CD4-positive, alpha-beta T cell treated with Interleukin-1 beta for 1 hour (primary cell): Measurements from ENCODE around the gene FAM111B.
"Not testable (repeated sequence)": the region's sequence is repeated elsewhere in the genome, so short reads cannot be mapped to it uniquely, and the experiment has no call there.

Experiments used
- DNase-seq, 2 donors: peaks; one replicate each; pipeline ENCODE4 v3.0.0-alpha.2; 2020 to 2022

Gene FAM111B

DNA sequence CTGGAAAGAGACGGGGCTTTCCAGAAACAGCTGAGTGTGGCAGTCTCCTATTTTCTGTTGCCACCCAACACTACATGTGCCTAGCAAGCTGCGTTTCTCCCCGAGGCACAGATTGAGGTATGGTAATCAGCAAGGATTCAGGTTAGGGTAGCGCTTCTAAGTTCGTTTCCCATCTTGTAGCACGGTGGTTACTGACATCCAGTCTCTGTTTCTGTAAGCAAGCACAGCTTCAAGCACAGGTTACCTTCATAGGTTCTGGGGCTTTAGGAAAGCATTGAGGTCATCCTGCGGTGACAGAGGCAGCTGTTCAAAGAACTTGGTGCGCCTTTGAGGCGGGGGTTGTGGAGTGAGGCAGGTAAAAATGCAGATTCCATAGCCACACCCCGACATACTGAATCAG, 684 bp downstream of the FAM111B start:
- DNase-seq: not testable (repeated sequence)

DNA sequence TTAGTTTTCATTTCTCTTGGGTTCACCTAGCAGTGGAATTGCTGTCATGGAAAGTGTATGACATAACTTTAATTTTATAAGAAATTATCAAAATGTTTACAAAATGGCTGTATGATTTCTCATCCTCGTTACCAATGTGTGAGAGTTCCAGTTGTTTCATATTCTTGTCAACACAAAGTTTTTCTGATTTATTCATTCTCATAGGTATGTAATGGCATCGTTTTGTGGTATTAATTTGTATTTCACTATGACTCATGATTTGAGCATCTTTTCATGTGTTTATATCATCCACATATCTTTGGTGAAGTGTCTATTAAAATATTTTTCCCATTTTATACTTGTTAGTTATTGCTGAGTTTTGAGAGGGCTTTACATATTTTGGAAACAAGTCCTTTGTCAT, 5.5 kb downstream of the FAM111B start:
- DNase-seq: no peak

DNA sequence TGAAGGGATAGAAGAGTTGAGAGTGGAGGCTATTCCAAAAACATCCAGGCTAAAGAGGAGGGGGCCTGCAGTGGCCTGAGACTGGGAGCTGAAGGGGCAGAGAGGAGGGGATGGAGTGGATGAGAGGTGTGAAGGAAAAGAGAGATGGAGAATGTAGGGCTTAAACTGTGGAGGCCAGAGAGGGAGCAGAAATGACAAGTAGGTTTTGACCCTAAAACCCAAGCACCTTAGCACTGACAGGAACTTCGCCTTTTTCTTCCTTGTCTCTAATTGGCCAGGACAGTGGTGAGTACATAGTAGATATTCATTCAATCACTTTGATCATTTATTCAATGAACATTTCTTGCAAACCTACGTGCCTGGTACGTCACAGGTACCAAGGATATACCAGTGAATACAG, 7.3 kb downstream of the FAM111B start:
- DNase-seq: no peak

DNA sequence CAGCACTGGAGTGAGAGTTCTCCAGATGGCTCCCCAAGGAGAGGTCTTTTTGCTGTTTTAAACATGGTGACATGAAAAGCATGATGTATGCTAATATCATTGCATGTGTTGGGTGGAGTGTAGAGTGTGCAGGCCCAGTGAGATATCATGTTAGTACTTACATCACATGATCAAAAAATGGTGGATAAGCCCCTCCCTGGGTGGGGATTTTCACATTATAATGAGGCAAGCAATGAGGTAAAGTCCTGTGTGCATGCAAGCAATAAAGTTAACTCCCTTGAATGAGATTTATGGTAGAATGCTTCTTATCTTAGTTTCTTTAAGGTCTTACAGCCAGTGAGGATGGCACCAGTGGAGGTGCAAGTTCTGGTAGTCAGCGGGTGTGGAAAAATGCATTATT, 8.5 kb downstream of the FAM111B start:
- DNase-seq: no peak

DNA sequence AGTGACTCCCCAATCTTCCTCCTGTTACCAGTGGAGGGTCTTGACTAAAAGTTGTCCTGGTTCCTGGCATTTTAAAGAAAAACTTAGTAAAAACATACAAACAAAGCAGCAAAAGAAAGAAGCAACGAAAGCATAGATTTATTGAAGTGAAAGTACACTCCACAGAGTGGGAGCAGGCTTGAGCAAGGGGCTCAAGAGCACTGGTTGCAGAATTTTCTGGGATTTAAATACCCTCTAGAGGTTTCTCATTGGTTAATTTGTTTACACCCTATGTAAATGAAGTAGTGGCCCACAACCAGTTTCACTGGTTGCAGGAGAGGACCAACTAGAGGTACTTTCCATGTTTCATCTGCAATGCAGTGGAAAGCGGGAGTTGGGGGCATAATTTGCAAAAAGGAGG, 10.7 kb downstream of the FAM111B start:
- no peak for DNase-seq

DNA sequence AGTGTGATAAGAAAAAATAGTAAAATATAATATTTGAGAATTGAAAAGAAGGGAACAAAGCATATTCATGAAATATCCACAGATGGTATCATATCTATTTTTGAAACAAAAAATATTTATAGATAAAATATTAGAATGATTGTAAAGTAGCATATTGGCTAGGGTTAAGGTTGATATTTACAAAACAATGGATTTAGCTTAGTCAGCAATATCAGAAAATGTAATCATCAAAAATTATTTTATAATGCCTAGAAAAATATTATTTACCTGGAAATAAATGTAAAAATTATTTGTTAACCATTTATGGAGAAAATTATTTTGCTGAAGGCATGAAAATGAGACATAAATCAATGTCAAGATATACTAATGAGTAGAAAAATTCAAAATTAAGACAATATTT, 12.8 kb downstream of the FAM111B start:
- DNase-seq: no peak

DNA sequence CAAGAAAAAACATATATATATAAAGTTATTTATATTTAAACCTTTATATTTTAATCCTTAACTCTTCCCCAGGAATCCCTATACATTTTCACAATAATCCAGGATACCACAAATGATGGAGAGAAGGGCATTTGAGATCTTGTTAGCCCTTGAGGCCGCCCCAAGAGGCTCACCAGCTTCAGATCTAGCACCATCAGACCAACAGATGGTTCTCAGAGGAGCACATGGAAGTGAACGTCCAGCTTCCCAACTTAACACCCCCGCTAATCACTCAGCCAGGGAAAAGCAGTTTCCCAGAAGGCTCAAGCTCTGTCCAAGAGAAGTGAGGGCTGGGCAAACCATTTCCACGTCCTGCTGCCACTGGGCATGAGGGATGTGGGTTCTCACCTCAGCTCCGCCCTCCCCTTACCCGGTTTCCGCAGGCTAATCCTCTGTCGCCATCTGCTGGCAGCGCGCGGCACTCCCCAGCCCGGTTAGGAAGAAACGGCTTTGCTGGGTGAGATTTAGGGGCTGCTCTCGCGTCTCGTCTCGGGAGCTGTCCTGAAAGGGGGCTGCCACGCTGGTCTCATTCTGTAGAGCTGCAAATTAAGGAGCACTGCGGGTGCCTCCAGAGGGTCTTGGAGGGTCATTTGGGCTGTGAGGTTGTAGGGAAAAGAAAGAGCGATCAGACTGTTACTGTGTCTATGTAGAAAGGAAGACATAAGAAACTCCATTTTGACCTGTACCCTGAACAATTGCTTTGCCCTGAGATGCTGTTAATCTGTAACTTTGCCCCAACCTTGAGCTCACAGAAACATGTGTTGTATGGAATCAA, 28.8 kb downstream of the FAM111B start:
- peak; percentile 84 to 87 for DNase-seq

DNA sequence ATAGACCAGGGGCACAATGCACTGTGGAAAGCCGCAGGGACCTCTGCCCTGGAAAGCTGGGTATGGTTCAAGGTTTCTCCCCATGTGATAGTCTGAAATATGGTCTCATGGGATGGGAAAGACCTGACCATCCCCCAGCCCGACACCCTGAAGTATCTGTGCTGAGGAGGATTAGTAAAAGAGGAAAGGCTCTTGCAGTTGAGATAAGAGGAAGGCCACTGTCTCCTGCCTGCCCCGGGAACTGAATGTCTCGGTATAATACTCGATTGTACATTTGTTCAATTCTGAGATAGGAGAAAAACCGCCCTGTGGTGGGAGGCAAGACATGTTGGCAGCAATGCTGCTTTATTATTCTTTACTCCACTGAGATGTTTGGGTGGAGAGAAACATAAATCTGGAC, 29.5 kb downstream of the FAM111B start:
- DNase-seq: not testable (repeated sequence)

DNA sequence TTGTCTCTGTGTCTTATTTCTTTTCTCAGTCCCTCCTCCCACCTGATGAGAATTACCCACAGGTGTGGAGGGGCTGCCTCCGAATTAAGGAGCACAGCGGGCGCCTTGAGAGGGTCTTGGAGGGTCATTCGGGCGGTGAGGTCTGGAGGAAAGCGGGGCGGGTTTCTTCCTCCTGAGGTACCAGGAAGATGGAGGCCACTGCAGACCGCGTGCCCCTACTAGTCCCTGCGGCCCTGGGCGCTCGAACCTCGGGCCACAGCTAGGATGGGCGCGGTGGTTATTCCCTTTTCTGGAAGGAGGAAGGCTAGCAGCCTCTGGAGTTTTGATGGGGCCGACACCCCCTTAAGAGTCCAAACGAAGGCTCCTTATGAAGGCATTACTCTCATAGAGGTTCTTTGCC, 30.2 kb downstream of the FAM111B start:
- no peak for DNase-seq

DNA sequence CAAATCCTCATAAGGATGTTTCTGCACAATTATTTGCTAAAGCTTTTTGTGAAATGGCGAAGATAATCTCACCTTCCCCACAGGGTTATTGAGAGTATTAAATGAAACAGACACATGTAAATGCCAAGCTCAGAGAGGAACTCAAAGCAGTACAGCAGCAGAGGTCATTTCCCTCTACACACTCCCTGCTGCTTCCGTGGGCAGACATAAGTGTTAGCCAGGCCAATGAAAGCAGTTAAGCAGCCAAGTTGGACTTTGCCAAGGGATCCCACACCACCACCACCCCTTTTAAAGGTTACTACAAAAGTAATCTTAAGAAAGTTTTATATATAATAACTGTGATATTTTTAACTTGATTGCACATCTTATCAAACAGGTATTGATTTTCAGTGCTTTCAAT, 31.6 kb downstream of the FAM111B start:
- DNase-seq: no peak

DNA sequence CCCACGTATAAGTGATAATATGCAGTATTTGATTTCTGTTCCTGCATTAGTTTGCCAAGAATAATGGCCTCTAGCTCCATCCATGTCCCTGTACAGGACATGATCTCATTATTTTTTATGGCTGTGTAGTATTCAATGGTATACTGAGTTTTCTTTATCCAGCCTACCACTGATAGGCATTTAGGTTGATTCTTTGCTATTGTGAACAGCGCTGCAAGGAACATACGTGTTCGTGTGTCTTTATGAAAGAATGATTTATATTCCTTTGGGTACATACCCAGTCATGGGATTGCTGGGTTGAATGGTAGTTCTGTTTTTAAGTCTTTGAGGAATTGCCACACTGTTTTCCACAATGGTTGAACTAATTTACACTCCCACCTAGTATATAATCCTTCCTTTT, 34.2 kb downstream of the FAM111B start:
- no peak for DNase-seq

DNA sequence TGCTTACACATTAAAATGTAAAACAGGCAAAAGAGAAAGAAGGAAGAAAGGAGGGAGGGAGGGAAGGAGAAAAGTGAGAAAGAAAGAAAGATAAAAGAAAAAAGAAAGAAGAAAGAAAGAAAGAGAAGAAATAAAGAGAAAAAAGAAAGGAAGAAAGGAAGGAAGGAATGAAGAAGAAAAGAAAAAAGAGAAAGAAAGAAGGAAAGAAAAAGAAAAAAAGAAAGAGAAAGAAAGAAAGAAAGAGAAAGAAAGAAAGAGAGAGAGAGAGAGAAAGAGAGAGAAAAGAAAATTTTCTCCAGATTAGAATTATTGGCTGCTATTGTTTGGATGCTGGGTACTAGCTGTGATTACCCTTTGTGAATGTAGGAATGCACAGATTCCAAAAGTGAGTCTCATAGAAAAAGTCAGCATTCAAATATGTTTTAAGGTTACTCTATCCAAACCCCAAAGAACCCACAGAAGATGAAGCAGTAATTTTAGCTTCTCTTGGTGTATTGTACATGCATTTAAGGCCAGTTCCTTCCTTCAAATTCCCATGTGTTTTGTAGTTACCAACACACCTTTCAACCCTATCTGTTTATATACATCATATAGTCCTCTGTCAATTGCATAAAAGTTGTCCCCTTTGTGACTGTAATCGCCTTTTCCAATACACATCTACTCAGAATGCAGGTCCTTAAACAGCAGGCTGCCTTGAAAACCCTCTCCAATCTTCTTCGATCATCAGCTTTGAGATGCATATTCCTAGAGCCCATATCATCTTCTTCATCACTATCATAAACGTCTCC, 34.8 kb downstream of the FAM111B start:
- DNase-seq: no peak

DNA sequence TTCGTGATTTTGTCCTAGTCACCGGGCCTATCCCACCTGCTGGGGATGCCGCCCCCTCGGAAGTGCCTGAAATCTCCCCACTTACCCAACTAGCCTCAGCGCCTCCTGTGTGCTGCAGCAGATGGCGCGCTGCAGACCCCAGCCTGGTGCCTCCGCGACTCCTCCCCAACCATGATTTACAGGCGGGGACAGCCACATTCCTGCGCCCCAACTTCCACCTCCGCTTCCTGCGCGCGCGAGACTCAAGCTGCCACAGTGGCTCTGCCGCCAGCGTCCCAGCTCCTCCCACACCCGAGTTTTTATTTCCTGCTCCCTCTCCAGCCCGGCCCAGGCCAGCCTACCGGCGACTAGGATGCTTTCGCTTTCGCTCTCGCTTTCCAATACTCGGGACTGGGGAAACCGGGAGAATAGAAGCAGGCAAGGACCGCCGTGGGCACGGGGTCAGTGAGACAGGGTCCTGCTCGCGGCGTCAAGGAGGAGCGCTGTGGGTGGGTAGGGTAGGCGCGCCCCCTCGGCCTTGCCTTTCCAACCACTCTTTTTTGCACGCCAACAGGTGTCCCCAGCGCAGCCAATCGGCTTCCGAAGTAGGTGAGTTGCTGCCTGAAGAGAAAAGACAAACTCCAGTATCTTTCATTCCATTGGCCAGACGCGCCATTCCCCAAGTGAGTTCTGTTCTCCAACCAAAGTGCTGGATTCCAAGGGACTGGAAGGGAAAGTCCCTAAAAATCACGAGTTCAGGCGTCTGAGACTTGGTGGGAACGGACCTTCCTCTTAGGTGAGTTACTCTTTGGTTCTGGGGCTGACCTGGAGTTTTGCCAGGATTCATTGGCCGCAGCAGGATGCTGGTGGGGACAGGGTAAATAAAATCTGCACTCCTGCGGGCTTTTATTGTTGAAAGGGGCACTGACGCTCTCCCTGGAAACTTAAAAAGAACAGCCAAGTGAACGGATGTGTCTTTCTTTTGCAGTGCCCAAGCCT, 35.8 kb downstream of the FAM111B start, which contains the start of gene FAM111A:
FAM111A (plus strand) TSS at position 327 of the 978 bp plus-strand sequence. CDS start 6,017 bp downstream, outside the sequence.
- peak; percentile 84 to 89 for DNase-seq

DNA sequence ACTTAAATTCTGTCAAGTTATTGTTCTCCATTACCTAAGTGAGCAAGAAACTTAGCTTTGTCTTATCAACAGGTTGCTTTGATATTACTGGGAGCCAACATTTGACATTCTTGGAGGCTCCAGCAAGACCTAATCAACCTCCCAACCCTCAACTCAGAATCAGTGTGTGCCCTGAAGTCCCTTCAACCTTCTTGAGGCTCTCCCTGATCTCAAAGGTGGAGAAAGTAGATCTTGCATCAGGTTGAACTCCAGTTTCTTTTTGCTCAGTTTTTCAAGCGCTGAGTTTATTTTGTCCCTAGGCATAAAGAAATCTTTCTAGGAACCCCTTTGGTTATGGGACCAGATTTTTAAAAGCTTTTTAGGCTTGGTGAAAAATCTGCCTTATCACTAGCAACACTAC, 37.1 kb downstream of the FAM111B start:
- no peak for DNase-seq

DNA sequence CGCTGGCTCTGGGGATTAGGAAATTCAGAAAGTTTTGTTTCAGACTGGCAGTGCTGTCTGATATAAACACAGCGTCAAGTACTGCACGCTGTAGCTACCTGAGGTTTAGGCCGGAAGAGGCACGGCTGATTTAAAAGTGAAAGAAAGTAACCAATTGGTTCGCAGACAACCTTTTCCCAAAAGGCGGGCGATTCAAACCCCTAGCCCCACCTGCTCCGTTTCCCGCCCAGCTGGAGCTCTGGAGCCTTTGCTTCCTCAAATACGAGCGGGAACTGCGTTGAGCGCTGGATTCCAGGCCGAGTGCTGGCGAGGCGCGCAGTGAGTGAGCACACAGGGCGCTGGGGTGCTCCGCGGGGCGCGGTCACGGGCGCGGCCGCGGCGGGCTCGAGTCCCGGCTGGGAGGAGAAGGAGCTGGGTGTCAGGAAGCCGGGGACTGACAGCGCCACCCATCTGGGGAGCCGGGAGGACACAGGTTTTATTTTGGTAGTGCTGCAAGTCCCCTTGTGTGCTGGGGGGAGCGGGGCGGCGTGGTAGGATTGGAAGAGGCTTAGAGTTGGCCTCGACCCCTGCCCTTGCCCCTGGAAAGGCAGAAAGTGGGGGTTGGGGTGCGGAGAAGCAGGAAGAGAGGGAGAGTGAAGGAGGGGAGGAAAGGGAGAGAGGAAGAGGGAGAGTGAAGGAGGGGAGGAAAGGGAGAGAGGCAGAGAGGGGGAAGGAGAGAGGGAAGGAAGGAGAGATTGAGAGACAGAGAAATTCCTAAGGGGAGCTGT, 37.7 kb downstream of the FAM111B start:
- DNase-seq: peak; percentile 78 to 81

DNA sequence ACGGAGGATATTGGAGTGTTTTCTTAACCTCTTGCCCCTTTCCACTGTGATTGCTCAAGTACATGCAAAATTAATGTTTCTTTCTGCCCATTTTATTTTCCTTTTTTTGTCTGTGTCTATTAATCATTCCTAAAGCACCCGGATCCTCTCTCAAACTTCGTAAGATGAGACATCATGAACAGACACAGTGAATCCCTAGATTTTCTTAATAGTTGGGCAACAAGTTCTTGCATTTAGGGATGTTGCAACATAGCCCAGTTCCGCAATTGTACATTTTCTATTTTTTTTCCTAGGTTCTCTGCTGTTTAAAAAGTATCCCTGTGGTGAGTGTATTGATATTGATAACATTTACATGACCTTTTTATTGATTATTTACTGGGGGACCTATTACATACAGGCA, 38.5 kb downstream of the FAM111B start:
- DNase-seq: no peak

DNA sequence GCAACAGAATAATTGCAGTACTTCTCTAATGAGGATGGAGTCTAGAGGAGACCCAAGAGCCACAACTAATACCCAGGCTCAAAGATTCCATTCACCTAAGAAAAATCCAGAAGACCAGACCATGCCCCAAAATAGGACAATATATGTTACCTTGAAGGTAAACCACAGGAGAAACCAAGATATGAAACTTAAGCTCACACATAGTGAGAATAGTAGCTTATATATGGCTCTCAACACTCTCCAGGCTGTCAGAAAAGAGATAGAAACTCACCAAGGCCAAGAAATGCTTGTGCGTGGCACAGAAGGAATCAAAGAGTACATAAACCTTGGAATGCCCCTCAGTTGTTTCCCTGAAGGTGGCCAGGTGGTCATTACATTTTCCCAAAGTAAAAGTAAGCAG, 44.7 kb downstream of the FAM111B start:
- no peak for DNase-seq

DNA sequence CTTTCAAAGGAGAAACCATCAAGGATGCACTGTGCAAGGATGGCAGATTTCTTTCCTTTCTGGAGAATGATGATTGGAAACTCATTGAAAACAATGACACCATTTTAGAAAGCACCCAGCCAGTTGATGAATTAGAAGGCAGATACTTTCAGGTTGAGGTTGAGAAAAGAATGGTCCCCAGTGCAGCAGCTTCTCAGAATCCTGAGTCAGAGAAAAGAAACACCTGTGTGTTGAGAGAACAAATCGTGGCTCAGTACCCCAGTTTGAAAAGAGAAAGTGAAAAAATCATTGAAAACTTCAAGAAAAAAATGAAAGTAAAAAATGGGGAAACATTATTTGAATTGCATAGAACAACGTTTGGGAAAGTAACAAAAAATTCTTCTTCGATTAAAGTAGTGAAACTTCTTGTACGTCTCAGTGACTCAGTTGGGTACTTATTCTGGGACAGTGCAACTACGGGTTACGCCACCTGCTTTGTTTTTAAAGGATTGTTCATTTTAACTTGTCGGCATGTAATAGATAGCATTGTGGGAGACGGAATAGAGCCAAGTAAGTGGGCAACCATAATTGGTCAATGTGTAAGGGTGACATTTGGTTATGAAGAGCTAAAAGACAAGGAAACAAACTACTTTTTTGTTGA, 45.4 kb downstream of the FAM111B start:
- DNase-seq: no peak

DNA sequence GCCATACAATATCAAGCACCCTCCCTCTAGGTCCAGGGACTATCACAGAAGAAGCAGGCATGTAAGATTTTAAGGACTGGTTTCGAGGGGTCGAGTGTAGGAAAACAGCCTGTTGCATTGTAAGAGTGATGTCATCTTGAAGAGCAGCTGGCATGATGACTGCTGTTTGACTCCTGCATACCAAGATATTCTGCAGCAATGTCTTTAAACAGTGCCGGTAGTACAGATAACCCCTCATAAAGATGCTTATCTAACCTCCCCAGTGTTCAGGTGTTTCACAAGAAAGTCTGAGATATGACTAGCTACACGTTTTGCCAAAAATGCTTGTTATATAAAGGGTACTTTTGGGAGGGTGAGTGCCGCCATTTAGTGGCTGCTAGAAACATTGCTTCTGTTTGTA, 47.6 kb downstream of the FAM111B start:
- DNase-seq: no peak

DNA sequence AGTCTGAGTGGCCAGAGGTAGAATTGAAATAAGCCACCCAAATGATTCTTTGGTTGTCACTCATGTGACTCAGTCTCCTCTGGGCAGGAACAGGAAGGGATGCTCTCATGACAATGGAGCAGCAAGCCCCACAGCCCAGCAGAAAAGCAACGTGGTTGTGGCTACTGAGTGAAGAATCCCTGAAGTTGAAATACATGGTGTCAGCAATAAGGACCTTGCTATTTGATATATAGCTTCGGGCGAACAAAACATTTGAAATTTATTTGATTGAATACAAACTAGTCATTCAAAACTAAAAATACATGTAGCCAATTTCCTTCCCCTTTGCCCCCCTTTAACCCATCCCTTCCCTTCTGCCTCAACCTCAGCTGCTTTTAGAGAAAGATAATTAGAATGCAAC, 50.4 kb downstream of the FAM111B start:
- no peak for DNase-seq

DNA sequence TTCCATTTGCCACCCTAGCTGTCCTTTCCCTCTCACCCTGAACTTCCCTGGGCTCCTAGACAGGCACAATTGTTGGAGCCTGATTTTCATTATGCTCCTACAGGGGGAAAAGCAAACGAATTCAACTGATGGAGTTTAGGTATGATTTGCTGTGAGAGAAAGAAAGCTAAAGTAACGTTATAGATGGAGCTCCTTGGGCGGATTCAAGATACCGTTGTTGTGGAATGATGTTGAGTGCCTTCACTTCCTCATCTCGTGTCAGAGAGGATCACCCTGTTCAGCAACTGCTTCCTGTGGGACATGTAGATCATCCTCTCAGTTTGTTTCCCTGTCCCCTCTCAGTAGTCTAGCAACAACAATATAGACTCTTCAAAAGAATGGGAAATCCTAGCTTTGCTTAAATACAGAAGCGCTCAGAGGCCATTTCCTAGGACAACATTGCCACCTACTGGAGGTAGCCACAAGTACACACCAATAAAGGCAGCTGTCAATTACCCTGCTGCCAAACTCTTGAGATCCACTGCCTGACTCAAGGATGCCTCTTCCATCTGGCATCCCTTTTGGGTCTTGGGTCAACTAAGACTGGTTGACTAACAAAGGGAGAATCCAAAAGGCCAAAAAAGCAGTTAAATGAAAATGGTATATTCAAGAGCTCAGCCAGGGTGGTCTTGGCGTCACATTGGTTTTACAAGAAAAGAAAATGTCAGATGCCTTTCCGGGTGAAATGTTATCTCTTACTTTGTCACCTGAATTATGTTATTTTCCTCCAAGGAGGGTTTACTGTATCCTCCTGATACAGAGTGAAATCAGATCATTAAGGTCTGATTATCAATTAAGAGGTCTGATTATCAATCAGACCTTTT, 51.4 kb downstream of the FAM111B start:
- peak; percentile 70 to 77 for DNase-seq
